CD4-positive, alpha-beta T cell treated with Interferon alpha-2 for 1 hour (primary cell): ENCODE data around the gene TAS2R1.

ENCODE experiments used
- DNase-seq, 2 donors: peaks; one replicate each; pipeline ENCODE4 v3.0.0-alpha.2; 2020 to 2022

The TAS2R1 gene

DNA sequence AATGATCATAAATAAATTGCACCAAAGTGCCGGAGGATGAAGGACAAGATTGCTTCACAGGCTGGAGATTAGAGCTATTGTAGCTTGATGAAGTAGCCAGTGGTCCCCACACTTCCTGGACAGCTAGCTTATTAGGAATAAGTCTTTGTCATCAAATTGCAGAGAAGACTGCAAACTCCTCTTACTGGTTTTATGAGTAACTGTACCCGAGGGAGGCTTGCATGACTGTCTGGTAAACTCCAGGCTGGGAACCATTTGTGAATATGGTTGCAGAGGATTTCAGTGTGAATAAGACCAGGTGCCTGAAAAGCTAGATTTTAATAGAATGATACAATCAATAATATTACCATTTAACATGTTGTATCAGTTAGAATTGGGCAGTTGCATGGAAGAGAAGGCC lies 47.7 kb downstream of the TAS2R1 start:
- DNase-seq: no peak
